ENCODE data around the gene SLC7A14. TPM values are rescaled to one million over a fixed set of nuclear protein-coding genes. Genes with fewer than 3 reads are reported as not detected.
A peak's percentile ranks its signal among the peaks of the same experiment; 100 is the strongest.

The SLC7A14 gene
- 4.8 TPM for polyA plus RNA-seq (2013, experiment 1 of 2)
- 4.5 TPM for polyA plus RNA-seq (2013, experiment 2 of 2)

- Histone ChIP-seq H3K27ac (ENCODE audit: low read depth, low read length) (no peak within 1 kb of the TSS), H3K79me1 (ENCODE audit: low read length) (no peaks in the 10 kb centered on the region), H2BK15ac (replicated peaks; ENCODE audit: low read depth) (no peak within 1 kb of the TSS), H2BK5ac (ENCODE audit: low read length) (no peak within 1 kb of the TSS), H3K27me3 (ENCODE audit: insufficient read depth, low read length, poor library complexity) (peaks cover 3% of the 10 kb centered on the region), H4K5ac (ENCODE audit: low read length) (no peak within 1 kb of the TSS), H2BK120ac (ENCODE audit: low read depth, low read length) (no peak within 1 kb of the TSS), H3K56ac (ENCODE audit: low read length) (peak within 1 kb of the TSS; percentile 59), H3K4me3 (ENCODE audit: low read length) (peak within 1 kb of the TSS; percentile 12), H3K18ac (ENCODE audit: low read length) (no peak within 1 kb of the TSS), H3K23ac (ENCODE audit: low read length) (no peak within 1 kb of the TSS), H2AK5ac (ENCODE audit: low read length) (no peak within 1 kb of the TSS), H3K4me2 (ENCODE audit: low read length) (peak within 1 kb of the TSS; percentile 78), H3K9ac (ENCODE audit: low read length) (peak within 1 kb of the TSS; percentile 16), H3K36me3 (ENCODE audit: control insufficient read depth, insufficient read depth, low read length) (no peaks in the 10 kb centered on the region), H3K4me1 (ENCODE audit: control insufficient read depth, low read depth, low read length) (peaks cover 6% of the 10 kb centered on the region), H3K79me2 (ENCODE audit: control insufficient read depth, insufficient read depth, low read length) (no peaks in the 10 kb centered on the region), H4K8ac (ENCODE audit: low read depth, low read length) (no peak within 1 kb of the TSS), H3K4ac (ENCODE audit: low read depth, low read length) (no peak within 1 kb of the TSS)
- no CpG with 5 or more reads among the region's 12 CpGs for WGBS (ENCODE audit: extremely low coverage, insufficient coverage, low lambda C conversion rate)
- DNase-seq: peak; percentile 80
Measured at GRCh38 chr3:170585937-170586310, at the start of gene SLC7A14. Gene SLC7A14, minus strand, starts transcription at chr3:170586075. Its CDS starts 59,139 bp downstream, at chr3:170526936.

GRCh38 chr3:170635385-170635735 is 49.5 kb upstream of the SLC7A14 start:
- Histone ChIP-seq H3K56ac (ENCODE audit: low read length) (no peak overlapping the region), H3K4me2 (ENCODE audit: low read length) (no peak overlapping the region), H2AK5ac (ENCODE audit: low read length) (no peak overlapping the region), H3K9ac (ENCODE audit: low read length) (no peak overlapping the region), H3K4me1 (ENCODE audit: control insufficient read depth, low read depth, low read length) (no peaks in the 10 kb centered on the region), H3K4ac (ENCODE audit: low read depth, low read length) (no peak overlapping the region), H3K27ac (ENCODE audit: low read depth, low read length) (no peak overlapping the region), H2BK120ac (ENCODE audit: low read depth, low read length) (no peak overlapping the region), H3K18ac (ENCODE audit: low read length) (no peak overlapping the region), H3K4me3 (ENCODE audit: low read length) (no peak overlapping the region), H3K23ac (ENCODE audit: low read length) (no peak overlapping the region), H3K79me2 (ENCODE audit: control insufficient read depth, insufficient read depth, low read length) (no peaks in the 10 kb centered on the region), H3K36me3 (ENCODE audit: control insufficient read depth, insufficient read depth, low read length) (no peaks in the 10 kb centered on the region), H3K27me3 (ENCODE audit: insufficient read depth, low read length, poor library complexity) (no peaks in the 10 kb centered on the region), H3K79me1 (ENCODE audit: low read length) (no peaks in the 10 kb centered on the region), H2BK5ac (ENCODE audit: low read length) (no peak overlapping the region), H2BK15ac (replicated peaks; ENCODE audit: low read depth) (no peak overlapping the region), H4K5ac (ENCODE audit: low read length) (no peak overlapping the region), H4K8ac (ENCODE audit: low read depth, low read length) (no peak overlapping the region)
- no CpG with 5 or more reads among the region's 2 CpGs for WGBS (ENCODE audit: extremely low coverage, insufficient coverage, low lambda C conversion rate)
- DNase-seq: no peak

- H3K4me2 ChIP-seq (ENCODE audit: low read length): no peak overlapping the region
- H3K27ac ChIP-seq (ENCODE audit: low read depth, low read length): no peak overlapping the region
- H3K9ac ChIP-seq (ENCODE audit: low read length): no peak overlapping the region
- H2AK5ac ChIP-seq (ENCODE audit: low read length): no peak overlapping the region
- no peak overlapping the region for H3K4me3 ChIP-seq (ENCODE audit: low read length)
- no peaks in the 10 kb centered on the region for H3K79me2 ChIP-seq (ENCODE audit: control insufficient read depth, insufficient read depth, low read length)
- WGBS (ENCODE audit: extremely low coverage, insufficient coverage, low lambda C conversion rate): no CpG with 5 or more reads among the region's 3 CpGs
- H2BK120ac ChIP-seq (ENCODE audit: low read depth, low read length): no peak overlapping the region
- H2BK15ac ChIP-seq (replicated peaks; ENCODE audit: low read depth): no peak overlapping the region
- no peaks in the 10 kb centered on the region for H3K4me1 ChIP-seq (ENCODE audit: control insufficient read depth, low read depth, low read length)
- H3K27me3 ChIP-seq (ENCODE audit: insufficient read depth, low read length, poor library complexity): no peaks in the 10 kb centered on the region
- no peak overlapping the region for H3K18ac ChIP-seq (ENCODE audit: low read length)
- H4K5ac ChIP-seq (ENCODE audit: low read length): no peak overlapping the region
- no peak overlapping the region for H3K4ac ChIP-seq (ENCODE audit: low read depth, low read length)
- no peaks in the 10 kb centered on the region for H3K79me1 ChIP-seq (ENCODE audit: low read length)
- H4K8ac ChIP-seq (ENCODE audit: low read depth, low read length): no peak overlapping the region
- no peak for DNase-seq
- no peak overlapping the region for H2BK5ac ChIP-seq (ENCODE audit: low read length)
- no peak overlapping the region for H3K23ac ChIP-seq (ENCODE audit: low read length)
- H3K36me3 ChIP-seq (ENCODE audit: control insufficient read depth, insufficient read depth, low read length): no peaks in the 10 kb centered on the region
- no peak overlapping the region for H3K56ac ChIP-seq (ENCODE audit: low read length)
Measured at GRCh38 chr3:170634663-170635384, 48.9 kb upstream of the SLC7A14 start.

DNA sequence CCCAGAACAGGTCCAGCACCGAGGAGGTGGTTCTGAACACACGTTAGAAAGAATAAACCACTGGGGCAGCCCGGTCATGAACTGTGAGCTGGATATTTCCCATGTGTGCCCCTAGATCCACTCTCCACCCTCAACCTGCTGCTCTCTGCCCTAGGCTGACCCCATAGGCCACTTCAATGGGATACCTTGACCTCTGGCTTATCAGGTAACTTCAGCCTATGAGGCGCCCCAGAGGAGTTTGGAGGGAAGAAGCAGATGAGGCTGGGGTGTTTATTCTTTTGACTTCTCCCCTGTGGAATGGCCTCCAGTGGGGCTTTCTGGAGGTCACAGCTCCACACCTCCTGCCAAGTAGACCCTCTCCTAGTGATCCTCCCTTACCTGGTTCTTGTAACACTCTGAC is 47.7 kb upstream of the SLC7A14 start:
- Histone ChIP-seq H3K4me2 (ENCODE audit: low read length) (no peak overlapping the region), H3K27me3 (ENCODE audit: insufficient read depth, low read length, poor library complexity) (no peaks in the 10 kb centered on the region), H3K79me1 (ENCODE audit: low read length) (no peaks in the 10 kb centered on the region), H3K79me2 (ENCODE audit: control insufficient read depth, insufficient read depth, low read length) (no peaks in the 10 kb centered on the region), H3K4ac (ENCODE audit: low read depth, low read length) (no peak overlapping the region), H3K36me3 (ENCODE audit: control insufficient read depth, insufficient read depth, low read length) (no peaks in the 10 kb centered on the region), H3K27ac (ENCODE audit: low read depth, low read length) (no peak overlapping the region), H4K5ac (ENCODE audit: low read length) (no peak overlapping the region), H3K9ac (ENCODE audit: low read length) (no peak overlapping the region), H3K4me3 (ENCODE audit: low read length) (no peak overlapping the region), H3K56ac (ENCODE audit: low read length) (no peak overlapping the region), H2AK5ac (ENCODE audit: low read length) (no peak overlapping the region), H4K8ac (ENCODE audit: low read depth, low read length) (no peak overlapping the region), H2BK120ac (ENCODE audit: low read depth, low read length) (no peak overlapping the region), H3K18ac (ENCODE audit: low read length) (no peak overlapping the region), H3K23ac (ENCODE audit: low read length) (no peak overlapping the region), H3K4me1 (ENCODE audit: control insufficient read depth, low read depth, low read length) (no peaks in the 10 kb centered on the region), H2BK15ac (replicated peaks; ENCODE audit: low read depth) (no peak overlapping the region), H2BK5ac (ENCODE audit: low read length) (no peak overlapping the region)
- no CpG with 5 or more reads among the region's 4 CpGs for WGBS (ENCODE audit: extremely low coverage, insufficient coverage, low lambda C conversion rate)
- DNase-seq: no peak

DNA sequence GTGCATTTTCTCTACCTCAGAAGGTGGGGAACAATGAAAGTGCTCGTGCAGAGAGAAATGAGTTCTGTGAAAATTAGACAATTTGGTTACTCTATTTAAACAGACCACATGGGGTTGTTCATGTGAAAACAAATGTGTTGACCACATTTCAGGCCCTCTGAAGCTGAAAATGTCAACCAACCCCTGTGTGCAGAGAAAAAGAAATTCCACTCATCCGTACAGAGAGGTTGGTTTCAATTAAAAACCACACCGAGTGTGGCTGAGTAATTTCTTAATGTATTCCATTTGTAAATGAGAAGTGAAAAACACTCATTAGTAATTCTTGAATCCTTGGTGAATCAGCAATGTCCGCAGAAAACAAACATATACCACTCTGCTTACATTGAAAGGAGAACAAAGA is 46.9 kb upstream of the SLC7A14 start:
- Histone ChIP-seq H3K9ac (ENCODE audit: low read length) (no peak overlapping the region), H2AK5ac (ENCODE audit: low read length) (no peak overlapping the region), H2BK15ac (replicated peaks; ENCODE audit: low read depth) (no peak overlapping the region), H3K4me3 (ENCODE audit: low read length) (no peak overlapping the region), H3K27me3 (ENCODE audit: insufficient read depth, low read length, poor library complexity) (no peaks in the 10 kb centered on the region), H3K79me1 (ENCODE audit: low read length) (no peaks in the 10 kb centered on the region), H3K27ac (ENCODE audit: low read depth, low read length) (no peak overlapping the region), H4K5ac (ENCODE audit: low read length) (no peak overlapping the region), H3K23ac (ENCODE audit: low read length) (no peak overlapping the region), H2BK5ac (ENCODE audit: low read length) (no peak overlapping the region), H3K79me2 (ENCODE audit: control insufficient read depth, insufficient read depth, low read length) (no peaks in the 10 kb centered on the region), H3K56ac (ENCODE audit: low read length) (no peak overlapping the region), H2BK120ac (ENCODE audit: low read depth, low read length) (no peak overlapping the region), H3K4me2 (ENCODE audit: low read length) (no peak overlapping the region), H3K4ac (ENCODE audit: low read depth, low read length) (no peak overlapping the region), H3K18ac (ENCODE audit: low read length) (no peak overlapping the region), H3K36me3 (ENCODE audit: control insufficient read depth, insufficient read depth, low read length) (no peaks in the 10 kb centered on the region), H4K8ac (ENCODE audit: low read depth, low read length) (no peak overlapping the region), H3K4me1 (ENCODE audit: control insufficient read depth, low read depth, low read length) (no peaks in the 10 kb centered on the region)
- no CpG with 5 or more reads among the region's 4 CpGs for WGBS (ENCODE audit: extremely low coverage, insufficient coverage, low lambda C conversion rate)
- DNase-seq: no peak
